Raji (cell line): Measurements from ENCODE around the gene ZNF598.

ENCODE experiments used
- POLR2A ChIP-seq: IDR thresholded peaks from 2 replicates; pipeline ENCODE4 v1.6.1; 2011; ENCODE audit warnings: low read depth, low read length, control low read depth; ENCODE audit not compliant: insufficient read depth

Gene ZNF598

DNA sequence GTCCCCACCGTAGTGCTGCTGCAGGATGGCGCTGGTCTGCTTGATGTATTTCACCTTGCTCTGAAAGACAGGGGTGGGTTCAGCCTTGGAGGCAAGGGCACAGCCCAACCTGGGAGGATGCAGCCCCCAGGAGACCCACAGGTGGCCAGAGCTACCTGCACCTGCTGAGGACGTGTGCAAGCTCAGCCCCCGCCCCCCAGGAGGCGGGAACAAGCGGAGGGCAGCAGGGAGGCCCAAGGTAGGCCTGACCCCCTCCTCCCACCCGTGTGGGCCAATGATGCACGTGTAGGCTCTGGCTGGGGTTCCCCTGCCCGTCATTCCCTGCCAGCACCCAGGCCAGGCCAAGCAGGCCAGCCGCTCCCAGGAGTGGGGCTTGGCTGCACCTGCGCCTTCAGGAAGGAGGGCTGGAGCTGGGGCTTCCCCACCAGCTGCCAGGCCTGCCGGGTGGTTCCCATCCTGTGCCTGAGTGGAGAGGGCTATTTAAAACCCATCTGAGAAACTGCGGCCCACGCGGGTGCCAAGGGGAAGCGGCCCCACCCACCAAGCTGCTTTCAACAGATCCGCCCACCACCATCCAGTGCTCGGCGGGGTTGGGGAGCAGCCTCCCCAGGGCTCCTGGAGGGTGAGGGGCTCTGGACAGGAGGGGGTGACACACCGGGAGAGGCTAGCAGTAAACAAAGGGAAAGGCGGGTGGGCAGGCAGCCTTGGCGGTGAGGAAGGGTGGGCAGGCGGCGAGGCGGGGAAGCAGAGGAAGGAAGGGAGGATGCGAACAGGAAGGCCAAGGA is 34.2 kb upstream of the ZNF598 start:
- no peak for TF ChIP-seq POLR2A

DNA sequence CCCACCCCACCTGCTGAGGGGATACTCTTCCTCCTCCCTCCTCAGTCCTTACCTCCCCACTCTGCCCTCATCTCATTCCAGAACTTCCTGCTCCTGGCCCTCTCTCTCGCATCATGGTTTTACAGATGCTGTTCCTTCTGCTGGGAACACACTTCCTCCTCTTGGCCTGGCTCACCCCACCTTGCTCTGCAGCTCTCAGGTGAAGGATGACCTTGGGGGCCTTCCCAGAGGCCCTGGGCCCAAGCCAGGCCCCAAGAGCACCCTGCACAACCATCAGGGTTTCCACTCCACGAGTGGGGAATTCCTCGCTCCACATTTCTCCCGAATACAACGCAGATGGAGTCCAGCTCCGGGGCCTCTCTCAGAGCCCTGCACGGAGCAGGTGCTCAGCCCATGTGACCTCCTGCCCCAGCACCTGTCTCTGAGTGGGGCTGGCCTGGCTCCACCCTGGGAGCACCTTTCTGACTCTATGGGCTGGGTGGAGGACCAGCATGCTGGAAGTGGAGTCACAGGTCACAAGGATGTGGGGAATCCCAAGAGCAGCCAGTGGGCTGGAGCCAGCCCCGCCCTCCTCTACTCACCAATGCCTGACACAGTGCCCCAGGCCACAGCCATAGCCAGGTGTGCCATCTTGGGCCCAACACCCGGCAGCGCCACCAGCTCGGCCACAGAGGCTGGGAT is 33.5 kb upstream of the ZNF598 start:
- no peak for TF ChIP-seq POLR2A

DNA sequence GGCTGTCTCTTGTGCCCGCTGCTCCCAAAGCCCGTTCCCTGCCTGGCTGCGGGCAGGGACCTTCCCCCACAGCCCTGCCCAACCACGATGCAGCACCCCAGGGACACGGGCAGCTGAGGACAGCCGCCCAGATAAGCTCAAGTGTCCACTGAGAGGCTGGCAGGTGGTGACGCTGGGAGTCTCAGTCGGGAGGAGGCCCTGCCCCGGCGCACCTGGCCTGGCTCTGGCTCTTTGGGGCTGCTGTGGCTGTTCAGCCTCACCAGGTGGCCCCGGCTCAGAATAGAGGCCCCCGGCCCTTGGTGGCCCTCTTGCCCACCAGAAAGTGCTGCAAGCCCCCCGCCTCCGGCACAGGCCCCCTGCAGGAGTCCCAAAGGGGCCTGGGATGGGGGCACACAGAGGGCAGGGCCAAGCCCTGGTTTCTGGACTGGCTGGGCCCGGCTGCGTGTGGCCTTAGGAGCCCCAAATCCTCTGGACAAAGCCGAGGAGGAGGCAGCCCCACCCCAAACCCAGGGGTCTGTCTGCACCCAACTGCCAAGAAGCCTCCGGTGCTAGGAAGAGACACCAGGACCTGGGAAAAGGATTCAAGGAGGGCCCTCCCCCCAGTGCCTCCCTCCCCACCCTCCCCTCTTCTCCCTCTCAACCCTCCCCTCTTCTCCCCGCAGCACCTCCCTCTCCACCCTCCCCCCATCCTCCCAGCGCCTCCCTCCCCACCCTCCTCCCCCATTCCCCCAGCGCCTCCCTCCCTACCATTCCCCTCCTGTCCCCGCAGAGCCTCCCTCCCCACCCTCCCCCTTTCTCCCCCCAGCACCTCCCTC is 32.8 kb upstream of the ZNF598 start:
- no peak for TF ChIP-seq POLR2A

DNA sequence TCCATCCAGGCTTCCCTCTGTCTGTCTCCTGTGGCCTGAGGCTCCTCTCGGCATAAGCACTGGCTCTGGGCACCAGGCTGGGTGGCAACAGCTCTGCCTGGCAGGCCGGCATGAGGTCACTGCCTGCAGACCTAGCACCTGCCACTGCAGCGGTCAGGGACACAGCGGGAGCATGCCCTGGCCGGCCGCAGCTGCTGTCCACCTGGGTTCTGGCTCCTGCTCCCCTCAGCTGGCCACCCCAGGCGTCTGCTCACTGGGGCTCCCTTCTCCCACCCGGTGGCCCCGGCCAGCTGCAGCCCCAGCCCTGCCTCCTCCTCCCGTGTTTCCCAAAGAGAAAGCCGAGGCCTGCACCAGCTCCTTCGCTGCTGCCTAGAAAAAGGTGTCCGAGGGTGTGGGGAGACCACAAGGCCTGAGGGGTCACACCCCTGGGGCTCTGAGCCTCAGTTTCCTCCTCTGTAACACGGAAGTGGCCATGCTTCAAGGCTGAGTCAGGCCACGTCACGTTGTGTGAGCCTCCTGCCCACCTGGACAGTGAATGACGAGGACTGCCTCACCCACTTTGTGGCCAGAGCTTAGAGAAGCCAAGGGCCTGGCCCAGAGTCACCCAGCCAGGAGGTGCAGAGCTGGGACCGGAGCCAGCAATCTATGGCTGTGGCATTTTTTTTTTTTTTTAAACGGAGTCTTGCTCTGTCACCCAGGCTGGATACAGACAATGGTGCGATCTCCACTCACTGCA is 31.3 kb upstream of the ZNF598 start:
- no peak for TF ChIP-seq POLR2A

DNA sequence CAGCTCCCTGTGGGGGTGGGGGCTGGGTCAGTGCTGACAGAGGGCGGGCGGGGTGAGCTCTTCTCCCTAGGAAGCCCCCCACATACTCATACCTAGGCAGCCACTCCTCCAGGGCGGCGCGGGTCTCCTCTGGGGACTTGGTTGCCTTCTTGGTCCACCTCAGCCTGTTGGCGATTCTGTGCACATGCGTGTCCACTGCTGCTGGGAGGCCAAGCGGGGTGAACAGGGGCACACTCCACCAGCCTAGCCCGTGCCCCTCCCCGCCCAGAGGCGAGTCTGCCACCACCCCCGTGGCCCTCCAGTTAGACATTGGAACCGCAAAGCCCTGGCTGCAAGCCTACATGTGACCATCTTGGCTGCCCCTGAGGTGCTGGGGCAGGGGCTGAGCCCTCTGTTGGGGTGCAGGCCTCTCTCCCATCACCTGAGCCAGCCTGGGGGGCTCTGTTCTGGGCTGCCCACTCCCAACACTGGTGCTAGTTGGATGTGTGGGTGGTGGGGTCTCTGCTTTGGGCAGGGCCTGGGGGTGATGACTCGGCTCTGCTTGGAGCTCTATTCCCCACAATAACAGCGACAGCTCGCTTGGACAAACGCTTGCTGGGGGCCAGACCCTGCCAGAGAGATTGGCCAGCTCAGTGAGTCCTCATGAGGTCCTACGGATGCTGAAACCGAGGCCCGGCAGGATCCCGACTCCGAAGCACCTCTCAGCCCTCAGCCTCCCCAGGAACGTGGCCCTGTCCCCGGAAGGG is 30.6 kb upstream of the ZNF598 start:
- TF ChIP-seq POLR2A: no peak

DNA sequence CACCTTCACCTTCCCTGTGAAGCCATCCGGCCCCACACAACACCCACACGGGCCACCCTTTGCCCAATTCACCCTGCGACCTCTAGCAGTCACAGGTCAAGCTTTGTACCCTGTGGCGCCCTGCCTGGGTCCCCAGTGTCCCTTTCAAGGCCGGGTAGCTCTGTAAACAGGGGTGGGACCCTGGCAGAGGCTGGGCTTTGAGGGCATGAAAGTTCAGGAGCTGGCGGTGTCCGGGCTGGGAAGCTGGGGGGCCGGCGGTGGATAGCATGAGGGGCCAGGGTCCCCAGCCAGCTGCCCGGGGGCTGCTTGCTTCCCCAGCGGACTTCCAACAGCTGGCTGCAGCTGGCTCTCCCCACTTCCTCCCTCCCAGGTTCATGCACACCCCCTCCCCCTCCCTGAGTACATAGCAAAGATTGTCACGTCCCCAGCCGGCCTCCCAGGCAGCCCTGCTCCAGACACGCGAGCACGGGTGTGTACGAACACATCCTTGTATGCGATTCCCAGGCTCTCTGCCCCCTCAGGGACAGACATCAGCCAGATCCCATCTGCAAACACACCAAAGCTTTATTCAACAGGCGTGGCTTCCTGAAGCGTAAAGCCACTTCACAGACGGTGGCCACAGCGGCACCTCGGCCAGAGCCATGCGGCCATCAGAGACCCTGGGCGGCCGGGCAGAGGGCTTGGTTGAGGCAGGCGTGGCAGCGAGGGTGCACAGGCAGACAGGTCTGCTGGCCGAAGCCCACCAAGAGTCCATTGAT is 29.8 kb upstream of the ZNF598 start:
- TF ChIP-seq POLR2A: no peak

DNA sequence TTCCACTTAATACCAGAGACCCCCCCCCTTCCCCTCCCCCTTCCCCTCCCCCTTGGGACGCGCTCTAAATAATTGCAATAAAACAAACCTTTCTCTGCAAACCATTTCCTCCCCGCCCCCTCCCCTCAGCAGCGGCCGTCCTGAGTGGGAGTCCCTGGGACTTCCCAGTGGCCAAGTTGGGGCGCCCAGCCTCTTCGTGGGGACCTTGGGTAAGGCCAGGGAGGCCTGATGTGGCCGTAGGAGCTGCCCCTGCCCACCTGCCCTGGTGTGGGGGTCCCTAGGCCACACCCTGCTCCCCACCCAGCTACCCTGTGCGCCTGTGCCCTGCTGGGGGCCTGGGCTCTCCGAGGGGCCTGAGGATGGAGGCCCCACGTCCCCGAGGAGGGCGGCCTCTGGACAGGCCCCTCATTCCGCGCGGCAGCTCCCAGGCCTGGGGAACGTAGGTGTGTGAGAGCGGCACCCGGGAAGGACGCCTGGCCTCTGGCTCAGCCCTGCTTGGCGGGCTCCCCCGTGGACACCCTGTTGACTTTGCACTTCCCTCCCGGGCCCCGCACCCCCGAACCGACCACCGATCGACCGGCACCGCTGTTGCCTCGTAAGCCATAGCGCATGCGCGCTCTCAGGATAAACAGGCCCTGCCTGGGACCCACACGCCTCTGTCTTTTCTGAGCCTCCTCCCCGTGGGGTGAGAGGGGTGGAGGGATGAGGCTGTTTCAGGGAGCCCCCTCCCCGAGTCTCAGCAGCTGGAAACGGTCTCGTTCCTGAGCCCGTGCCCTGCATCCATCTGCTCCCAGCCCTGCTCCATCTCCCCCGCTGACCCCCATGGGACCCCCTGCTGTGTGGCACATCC is 29.0 kb upstream of the ZNF598 start:
- no peak for TF ChIP-seq POLR2A

DNA sequence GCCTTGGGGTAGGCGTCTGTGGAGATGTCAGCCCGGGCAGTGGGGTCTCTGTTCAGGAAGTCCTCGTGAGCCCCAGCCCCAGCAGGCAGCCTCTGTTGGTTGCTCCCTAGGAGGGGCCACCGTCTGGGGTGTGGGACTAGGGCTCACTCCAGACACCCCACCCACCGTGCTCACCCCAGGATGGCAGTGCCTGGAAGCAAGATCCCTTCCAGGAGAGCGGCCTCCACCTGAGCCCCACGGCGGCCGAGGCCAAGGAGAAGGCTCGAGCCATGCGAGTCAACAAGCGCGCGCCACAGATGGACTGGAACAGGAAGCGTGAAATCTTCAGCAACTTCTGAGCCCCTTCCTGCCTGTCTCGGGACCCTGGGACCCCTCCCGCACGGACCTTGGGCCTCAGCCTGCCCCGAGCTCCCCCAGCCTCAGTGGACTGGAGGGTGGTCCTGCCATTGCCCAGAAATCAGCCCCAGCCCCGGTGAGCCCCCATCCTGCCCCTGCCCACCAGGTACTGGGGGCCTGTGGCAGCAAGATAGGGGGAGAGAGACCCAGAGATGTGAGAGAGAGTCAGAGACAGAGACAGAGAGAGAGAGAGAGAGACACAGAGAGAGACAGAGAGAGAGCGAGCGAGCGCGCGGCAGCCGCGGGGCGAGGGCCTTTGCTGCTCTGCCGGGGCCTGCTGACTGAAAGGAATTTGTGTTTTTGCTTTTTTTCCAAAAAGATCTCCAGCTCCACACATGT is 28.2 kb upstream of the ZNF598 start:
- no peak for TF ChIP-seq POLR2A

DNA sequence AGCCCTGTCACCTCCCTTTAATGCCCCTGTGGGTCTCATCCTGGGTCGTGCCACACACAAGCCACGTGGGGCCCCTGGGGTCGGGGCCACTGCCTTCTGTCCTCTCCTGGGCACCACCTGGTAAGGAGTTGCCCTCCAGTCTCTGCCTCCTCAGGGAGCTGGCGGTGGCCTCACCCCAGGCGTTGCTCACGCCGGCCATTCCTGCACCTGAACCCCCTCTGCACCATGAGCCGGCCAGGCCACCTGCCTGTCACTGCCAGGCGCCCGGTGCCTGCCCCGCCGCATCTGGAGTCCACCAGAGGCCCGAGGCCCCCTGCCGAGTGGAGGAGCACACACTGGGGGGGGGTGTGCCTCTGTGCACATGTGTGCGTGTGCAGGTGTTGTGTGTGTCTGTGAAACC is 27.5 kb upstream of the ZNF598 start:
- no peak for TF ChIP-seq POLR2A

DNA sequence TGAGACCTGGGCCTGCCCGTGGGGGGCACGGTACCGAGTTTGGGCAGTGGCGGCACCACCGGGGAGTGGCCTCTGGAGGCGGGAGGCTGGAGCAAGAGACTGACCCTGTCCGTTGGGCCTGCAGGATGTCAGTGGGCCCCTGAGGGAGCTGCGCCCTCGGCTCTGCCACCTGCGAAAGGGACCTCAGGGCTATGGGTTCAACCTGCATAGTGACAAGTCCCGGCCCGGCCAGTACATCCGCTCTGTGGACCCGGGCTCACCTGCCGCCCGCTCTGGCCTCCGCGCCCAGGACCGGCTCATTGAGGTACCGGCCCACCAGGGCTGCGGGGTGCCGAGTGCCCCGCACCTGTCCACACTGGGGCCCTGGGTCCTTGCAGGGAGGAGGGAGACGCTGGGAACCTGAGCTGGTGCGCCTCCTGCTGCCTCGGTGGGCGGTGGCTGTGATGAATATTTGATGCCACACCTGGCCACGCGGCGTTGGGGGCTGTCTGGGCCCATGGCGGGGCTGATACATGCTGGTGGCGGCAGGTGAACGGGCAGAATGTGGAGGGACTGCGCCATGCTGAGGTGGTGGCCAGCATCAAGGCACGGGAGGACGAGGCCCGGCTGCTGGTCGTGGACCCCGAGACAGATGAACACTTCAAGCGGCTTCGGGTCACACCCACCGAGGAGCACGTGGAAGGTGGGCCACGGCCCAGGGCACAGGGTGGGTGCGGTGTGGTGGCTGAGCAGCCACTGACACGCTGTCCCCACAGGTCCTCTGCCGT is 26.8 kb upstream of the ZNF598 start:
- TF ChIP-seq POLR2A: no peak

DNA sequence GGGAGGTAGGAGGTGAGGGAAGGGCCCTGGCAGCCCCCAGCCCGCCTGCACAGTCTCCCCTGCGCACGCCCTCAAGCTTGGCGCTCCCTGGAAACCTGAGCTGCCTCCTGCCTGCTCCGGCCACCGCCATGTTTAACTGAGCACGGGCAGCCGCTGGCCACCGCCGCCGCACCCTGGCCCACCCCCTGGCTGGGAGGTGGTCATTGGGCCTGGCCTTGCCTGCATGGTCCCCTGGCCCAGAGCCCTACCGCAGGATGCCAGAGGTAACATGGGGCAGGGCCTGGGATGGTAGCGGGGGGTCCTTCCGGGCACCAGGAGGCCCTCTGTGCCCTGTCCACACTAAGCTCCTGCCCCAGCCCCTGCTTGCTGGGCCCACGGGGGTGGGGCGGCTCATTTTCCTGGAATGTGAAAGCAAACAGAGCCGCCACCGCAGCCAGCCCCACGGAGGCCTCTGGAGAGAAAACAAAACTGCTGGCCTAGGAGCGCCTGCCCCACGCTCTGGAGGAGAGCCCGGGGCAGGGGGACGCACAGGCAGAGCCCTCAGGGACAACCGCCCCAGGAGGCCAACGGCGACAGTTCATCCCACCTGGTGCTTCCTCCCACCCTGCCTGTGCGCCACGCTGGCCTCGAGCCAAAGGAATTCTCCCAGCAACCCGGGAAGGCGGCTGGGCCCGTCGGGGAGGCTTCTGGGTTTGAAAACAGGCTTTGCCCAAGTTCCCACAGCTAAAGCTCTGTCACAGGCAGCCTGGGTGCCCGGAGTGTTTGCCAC is 26.0 kb upstream of the ZNF598 start:
- no peak for TF ChIP-seq POLR2A
